Keratinocyte (primary cell): Measurements from ENCODE around the gene POPDC3.

Source experiments
- CTCF ChIP-seq, 3 experiments: IDR thresholded peaks in 1 of 3; conservative IDR thresholded peaks in 1 of 3; optimal IDR thresholded peaks in 1 of 3; 2 replicates in 2 of 3; 3 replicates in 1 of 3; pipeline versions ENCODE3 to v1.5.1; 2011; ENCODE audit warnings: low read length in 3 of 3, mild to moderate bottlenecking in 3 of 3, moderate library complexity in 2 of 3, control low read depth in 1 of 3, inconsistent platforms in 1 of 3; ENCODE audit not compliant: insufficient read depth in 2 of 3; ENCODE audit errors: extremely low read depth in 1 of 3
- EZH2 ChIP-seq: IDR thresholded peaks from one replicate; pipeline ENCODE4 v1.6.1; 2012; ENCODE audit warnings: inconsistent platforms, mild to moderate bottlenecking, low read length, moderate library complexity

GRCh38 chr6:105210932-105211531 is 31.2 kb upstream of the POPDC3 start:
- TF ChIP-seq CTCF (optimal IDR thresholded peaks at IDR 0.05 in 1 of 3, IDR thresholded peaks at IDR 0.05 in 1 of 3, conservative IDR thresholded peaks at IDR 0.05 in 1 of 3; ENCODE audit: extremely low read depth in 1 of 3, insufficient read depth in 2 of 3, low read length in 3 of 3) (no peak), EZH2 (no peak)
